Fibroblast of skin of scalp (primary cell): Measurements from ENCODE around the gene CCDC192.
"Not testable (repeated sequence)": the region's sequence is repeated elsewhere in the genome, so short reads cannot be mapped to it uniquely, and the experiment has no call there.

Experiments used
- DNase-seq: peaks from one replicate; pipeline ENCODE4 v3.0.0-alpha.2; 2013

CCDC192 gene

GRCh38 chr5:127700237-127700766 lies 2.9 kb upstream of the CCDC192 start:
- DNase-seq = no peak

DNA sequence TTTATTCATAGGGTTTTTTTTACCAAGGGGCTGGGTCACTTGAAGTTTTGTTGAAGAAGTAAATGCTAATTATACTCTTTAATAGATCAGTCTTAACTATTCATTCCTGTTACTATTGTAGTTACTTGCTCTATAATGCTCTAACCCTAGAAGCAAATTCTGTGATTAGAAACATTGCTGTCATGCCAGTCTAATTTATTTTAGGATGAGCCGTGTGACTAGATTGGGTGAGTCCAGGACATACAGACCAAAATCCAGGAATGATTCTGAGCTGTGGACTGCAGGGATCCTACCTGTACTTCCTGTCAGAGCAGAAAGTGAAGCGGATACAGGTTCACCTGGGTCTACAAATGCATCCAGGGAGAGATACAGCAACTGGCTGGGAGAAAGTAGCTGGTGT lies 757 bp upstream of the CCDC192 start:
- DNase-seq = no peak

DNA sequence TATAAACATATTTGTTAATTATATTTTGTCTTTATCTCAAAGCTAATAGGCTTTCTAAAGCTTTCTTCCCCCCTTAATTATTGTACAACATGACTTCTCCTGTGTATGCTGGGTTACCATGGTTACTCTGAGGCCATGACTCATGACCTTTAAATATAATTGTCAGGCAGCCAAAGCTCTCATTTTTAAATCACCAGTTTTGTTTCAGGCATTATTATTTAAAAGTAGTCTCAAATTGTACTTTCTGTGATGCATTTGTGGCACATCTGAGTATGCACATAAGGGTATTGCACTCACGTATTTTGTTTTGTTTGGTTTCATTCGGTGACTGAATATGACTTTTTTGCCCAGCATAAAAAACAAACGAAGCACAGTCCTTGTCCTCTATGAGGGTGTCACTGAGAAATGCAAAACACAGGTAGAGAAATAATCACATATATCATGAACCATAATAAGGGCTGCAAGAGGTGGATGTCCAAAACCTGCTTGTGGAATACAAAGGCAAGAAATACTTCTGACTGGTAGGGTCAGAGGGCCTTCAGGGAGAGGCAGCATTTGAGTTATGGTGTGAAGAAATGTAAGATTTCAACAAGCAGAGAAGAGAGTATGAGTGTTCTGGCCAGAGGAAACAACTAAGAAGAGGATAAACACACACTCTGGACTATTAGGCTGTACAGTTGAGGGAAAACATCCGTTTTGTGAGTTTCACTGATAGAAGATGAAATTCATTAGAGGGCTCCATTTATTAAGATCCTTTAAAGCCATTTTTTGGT lies 2.1 kb downstream of the CCDC192 start:
- DNase-seq = peak; percentile 84

- no peak for DNase-seq
Observed at GRCh38 chr5:127706691-127707090, 3.5 kb downstream of the CCDC192 start.

GRCh38 chr5:127707209-127707608 lies 4.0 kb downstream of the CCDC192 start:
- no peak for DNase-seq

DNA sequence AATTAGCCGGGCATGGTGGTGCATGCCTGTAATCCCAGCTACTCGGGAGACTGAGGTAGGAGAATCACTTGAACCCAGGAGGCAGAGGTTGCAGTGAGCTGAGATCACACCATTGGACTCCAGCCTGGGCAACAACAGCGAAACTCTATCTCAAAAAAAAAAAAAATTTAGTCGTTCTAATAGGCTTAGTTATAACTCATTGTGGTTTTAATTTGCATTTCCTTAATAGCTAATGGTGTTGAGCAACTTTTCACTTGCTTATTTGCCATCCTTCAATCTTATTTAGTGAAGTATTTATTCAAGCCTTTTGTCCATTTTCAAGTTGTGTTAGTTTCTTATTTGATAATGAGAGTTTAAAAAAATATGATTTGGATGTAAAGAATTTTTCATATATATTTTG lies 9.9 kb downstream of the CCDC192 start:
- not testable (repeated sequence) for DNase-seq

DNA sequence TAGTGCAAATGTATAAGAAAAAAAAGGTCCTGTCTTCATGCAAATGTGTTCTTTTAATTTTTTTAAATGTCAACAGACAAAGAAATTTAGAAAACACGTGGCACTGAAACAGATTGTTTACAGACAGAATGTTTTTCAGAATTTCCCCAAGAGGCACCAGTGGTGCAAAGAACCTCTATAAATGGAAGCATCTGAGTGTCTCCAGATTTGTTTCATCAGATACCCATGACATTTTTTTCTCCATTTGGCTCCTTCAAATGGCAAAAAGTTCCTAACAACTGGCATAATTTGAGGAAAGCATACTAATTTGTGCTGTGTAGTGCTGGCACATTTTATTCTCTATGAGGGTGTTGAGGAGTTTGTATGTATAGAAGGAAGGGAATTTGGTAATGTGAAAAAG lies 15.0 kb downstream of the CCDC192 start:
- no peak for DNase-seq

- no peak for DNase-seq
Observed at GRCh38 chr5:127723571-127723970, 20.4 kb downstream of the CCDC192 start.

DNA sequence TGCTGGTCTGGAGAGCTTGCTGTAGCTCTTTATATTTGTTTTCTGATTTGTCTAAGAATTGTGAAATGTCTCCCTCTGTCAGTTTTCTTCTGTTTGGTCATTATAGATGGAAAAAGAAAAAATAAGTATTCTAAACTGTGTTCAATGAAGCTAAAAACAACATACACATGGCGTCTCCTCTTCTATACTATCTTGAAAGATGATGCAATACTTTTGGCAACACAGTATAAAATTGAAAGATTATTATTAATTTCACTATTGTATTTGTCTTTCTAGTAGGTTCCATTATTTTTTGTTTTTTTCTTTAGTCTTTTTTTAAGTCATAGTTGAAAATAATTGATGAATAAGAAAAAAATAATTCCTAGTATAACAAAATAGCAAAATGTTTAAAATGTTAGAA lies 22.5 kb downstream of the CCDC192 start:
- no peak for DNase-seq

DNA sequence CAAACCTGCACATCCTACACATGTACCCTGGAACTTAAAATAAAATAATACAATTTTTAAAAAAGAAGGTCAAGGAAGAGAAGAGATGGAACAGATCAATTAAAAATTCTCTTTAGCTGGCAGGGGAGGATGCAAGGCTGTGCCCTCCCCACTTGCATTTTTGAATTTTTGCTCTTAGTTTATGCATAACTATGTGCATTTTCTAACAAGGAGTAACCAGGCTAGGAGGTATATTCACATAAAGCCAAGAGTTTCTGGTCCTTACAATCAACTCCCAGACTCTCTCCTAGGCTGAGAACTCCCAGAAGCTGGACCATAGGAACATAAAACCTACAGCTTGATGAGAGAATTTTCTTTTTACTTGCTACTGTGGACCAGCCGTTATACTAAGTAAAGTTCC lies 29.8 kb downstream of the CCDC192 start:
- DNase-seq = no peak

- not testable (repeated sequence) for DNase-seq
Observed at GRCh38 chr5:127739348-127739747, 36.2 kb downstream of the CCDC192 start.

DNA sequence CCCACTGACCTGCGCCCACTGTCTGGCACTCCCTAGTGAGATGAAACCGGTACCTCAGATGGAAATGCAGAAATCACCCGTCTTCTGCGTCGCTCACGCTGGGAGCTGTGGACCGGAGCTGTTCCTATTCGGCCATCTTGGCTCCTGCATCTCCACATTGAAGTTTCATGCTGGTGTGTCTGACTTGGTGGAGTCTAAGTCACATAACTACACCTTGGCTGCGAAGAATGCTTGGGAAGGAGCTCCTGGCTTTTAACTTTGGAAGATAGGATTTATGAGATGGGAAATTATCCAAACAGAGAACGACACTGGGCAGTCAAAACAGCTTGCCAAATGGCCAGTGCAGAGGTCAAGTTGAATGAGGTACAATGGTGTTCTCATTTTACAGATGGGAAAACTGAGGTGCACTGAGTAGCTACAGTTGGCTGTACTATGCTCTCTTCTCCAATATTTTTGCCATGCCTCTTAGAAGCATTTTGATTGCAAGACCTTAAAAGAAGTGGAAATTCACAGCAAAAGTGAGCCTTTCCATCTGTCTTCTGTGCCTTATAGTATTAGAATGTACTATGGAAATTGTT lies 36.7 kb downstream of the CCDC192 start:
- DNase-seq = no peak

GRCh38 chr5:127741412-127741811 lies 38.2 kb downstream of the CCDC192 start:
- DNase-seq = no peak

DNA sequence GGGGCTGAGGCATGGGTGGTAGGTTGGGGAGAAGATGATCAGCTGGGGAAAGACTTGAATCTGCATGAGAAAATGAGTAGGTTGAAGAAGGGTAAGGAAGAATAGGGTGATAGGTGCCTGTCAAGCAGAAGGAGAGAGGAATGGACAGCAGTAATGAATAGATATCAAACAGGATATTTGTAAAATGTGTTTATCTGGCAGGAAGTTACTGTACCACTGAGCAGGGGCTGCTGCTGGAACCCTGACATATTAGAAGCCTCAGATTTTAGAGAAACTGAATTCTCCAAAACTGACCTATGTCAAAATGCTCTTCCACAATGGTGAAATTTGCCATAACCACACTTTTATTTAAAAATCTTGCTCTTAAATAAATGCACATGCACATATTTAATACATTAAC lies 41.0 kb downstream of the CCDC192 start:
- DNase-seq = no peak

- DNase-seq = peak; percentile 54
Observed at GRCh38 chr5:127746756-127747155, 43.6 kb downstream of the CCDC192 start.

GRCh38 chr5:127752503-127753265 lies 49.5 kb downstream of the CCDC192 start:
- peak; percentile 46 for DNase-seq

DNA sequence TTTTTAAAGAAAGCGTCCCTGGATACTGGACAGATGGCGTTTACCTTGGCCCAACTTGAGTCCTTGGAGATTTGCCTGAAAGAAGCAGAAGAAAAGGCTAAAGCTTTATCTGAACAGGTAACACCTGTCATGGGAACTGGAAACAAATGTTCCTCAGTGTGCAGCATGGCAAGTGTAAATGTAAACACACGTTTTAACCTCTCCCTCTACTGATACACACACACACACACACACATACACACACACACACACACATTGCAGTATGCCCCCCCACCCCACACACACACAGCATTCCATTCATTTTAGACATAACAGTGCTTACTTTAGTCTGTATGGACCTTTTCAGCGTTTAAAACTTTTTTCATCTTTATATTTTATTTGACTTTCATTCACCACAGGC lies 51.1 kb downstream of the CCDC192 start:
- DNase-seq = peak; percentile 71

- no peak for DNase-seq
Observed at GRCh38 chr5:127754706-127755105, 51.5 kb downstream of the CCDC192 start.

- DNase-seq = peak; percentile 76
Observed at GRCh38 chr5:127757576-127757975, 54.4 kb downstream of the CCDC192 start.

DNA sequence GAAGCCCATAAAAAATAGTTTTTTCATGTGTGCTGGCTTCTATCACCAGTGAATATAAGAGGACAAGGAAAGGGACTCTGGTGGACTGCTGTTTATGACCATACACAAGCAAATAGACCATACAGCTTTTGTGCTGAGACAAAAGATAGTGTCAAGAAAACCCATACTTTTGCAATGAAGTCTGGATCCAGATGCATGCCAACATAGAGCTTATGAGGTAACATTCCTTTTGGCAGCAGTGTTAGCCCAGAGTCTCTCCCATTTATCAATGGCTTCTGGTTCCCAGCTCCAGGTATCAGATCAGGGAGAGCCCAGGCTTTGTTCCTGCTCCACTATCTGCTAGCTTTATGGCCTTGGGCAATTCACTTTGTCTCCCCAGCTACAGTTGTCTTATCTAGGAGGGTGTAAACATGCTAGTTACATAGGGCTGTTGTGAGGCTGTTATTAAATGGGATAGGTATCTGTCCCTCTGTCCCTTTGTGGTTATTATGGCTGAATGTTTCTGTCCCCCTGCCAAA lies 55.6 kb downstream of the CCDC192 start:
- no peak for DNase-seq

GRCh38 chr5:127761869-127762268 lies 58.7 kb downstream of the CCDC192 start:
- no peak for DNase-seq

DNA sequence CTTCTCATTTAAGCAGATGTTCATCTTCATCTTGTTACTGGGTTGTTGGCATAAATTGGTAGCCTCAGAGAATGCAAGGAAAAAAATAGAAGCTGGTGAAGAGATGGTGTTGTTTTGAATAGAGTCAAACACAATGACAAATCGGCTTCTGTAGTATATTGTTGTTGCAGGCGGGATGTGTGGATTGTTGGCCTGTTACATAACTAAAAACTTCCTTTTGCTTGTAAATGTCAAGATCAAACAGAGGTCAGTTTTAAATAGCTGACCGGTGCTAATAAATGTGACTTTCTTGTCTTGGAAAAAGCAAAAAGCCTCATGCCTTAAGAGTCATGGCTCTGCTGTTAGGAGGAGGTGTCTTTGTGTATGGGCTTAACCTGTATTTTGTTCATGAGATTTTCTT lies 59.2 kb downstream of the CCDC192 start:
- DNase-seq = no peak

- DNase-seq = peak; percentile 56
Observed at GRCh38 chr5:127766676-127767335, 63.6 kb downstream of the CCDC192 start.
